CD8-positive, alpha-beta memory T cell (primary cell): Measurements from ENCODE around the gene TLE1. TPM values are rescaled to one million over a fixed set of nuclear protein-coding genes. Genes with fewer than 3 reads are reported as not detected.

Experiments
- CTCF ChIA-PET: fragments of 350-600 bp; sonication (Branson Sonifier 250); formaldehyde crosslinking; loops from one replicate; lab custom pipeline; 2021; ENCODE audit warnings: antibody characterized with exemption; lab: Charles Lee
- POLR2A ChIA-PET: fragments of 350-600 bp; sonication (Branson Sonifier 250); formaldehyde crosslinking; loops from one replicate; lab custom pipeline; 2021; ENCODE audit warnings: antibody characterized with exemption; lab: Charles Lee
- DNase-seq, 5 donors: peaks; one replicate each; pipeline versions ENCODE4 v3.0.0 to v3.0.0-alpha.2; 2020 to 2022; ENCODE audit warnings: mixed read lengths in 1 of 5
- H3K27ac ChIP-seq: one replicate; pipeline ENCODE4 v1.7.0; 2013; ENCODE audit warnings: low read depth, mild to moderate bottlenecking, low read length, moderate library complexity
- H3K27me3 ChIP-seq: 2 replicates; pipeline ENCODE4 v1.7.0; 2013; ENCODE audit warnings: low read length, mild to moderate bottlenecking; ENCODE audit not compliant: insufficient read depth, poor library complexity, severe bottlenecking
- H3K36me3 ChIP-seq: 2 replicates; pipeline ENCODE4 v1.7.0; 2013; ENCODE audit warnings: mild to moderate bottlenecking, low read length, moderate library complexity; ENCODE audit not compliant: insufficient read depth
- H3K4me1 ChIP-seq: 2 replicates; pipeline ENCODE4 v1.7.0; 2013; ENCODE audit warnings: mild to moderate bottlenecking, low read length, moderate library complexity; ENCODE audit not compliant: insufficient read depth
- H3K4me3 ChIP-seq: 2 replicates; pipeline ENCODE4 v1.7.0; 2013; ENCODE audit warnings: mild to moderate bottlenecking, low read length
- H3K9me3 ChIP-seq: 2 replicates; pipeline ENCODE4 v1.7.0; 2013; ENCODE audit warnings: mild to moderate bottlenecking, low read length
- H3K27ac Mint-ChIP-seq, 8 donors: one replicate each; pipeline ENCODE4 v1.8.0; 2020 to 2021; ENCODE audit warnings: mixed read lengths in 8 of 8, mild to moderate bottlenecking in 6 of 8, inconsistent platforms in 3 of 8, moderate library complexity in 3 of 8
- H3K27me3 Mint-ChIP-seq, 2 donors: one replicate each; pipeline ENCODE4 v1.8.0; 2020 to 2021; ENCODE audit warnings: mixed read lengths in 2 of 2, mild to moderate bottlenecking in 1 of 2, moderate library complexity in 1 of 2
- H3K36me3 Mint-ChIP-seq, 3 donors: one replicate each; pipeline ENCODE4 v1.8.0; 2020 to 2021; ENCODE audit warnings: mixed read lengths in 3 of 3, inconsistent platforms in 1 of 3, mild to moderate bottlenecking in 1 of 3
- H3K4me1 Mint-ChIP-seq, 3 donors: one replicate each; pipeline ENCODE4 v1.8.0; 2020 to 2021; ENCODE audit warnings: mixed read lengths in 3 of 3, inconsistent platforms in 1 of 3, mild to moderate bottlenecking in 1 of 3
- H3K4me3 Mint-ChIP-seq, 7 donors: one replicate each; pipeline ENCODE4 v1.8.0; 2020 to 2021; ENCODE audit warnings: mixed read lengths in 7 of 7, mild to moderate bottlenecking in 6 of 7, moderate library complexity in 4 of 7, inconsistent platforms in 2 of 7
- H3K9me3 Mint-ChIP-seq, 5 donors: one replicate each; pipeline ENCODE4 v1.8.0; 2020 to 2022; ENCODE audit warnings: mixed read lengths in 5 of 5, mild to moderate bottlenecking in 3 of 5, moderate library complexity in 2 of 5, inconsistent platforms in 1 of 5
- polyA plus RNA-seq: library from polyadenylated mRNA; unstranded; fragments of 300-500 nt; fragmentation: Illumina TruSeq; gene quantifications from one replicate; pipeline ENCODE4 v1.2.3, GENCODE V29; 2021
- total RNA-seq, 2 experiments: library from RNA; stranded (reverse); gene quantifications; one replicate each; pipeline ENCODE4 v1.2.3, GENCODE V29; 2021

TLE1 gene
- total and polyA plus RNA-seq, 3 experiments from 2014 or later = 0.13 to 25.1 (median 0.33) TPM

- Mint-ChIP-seq H3K4me3 (no peak overlapping the region), H3K27ac (no peak overlapping the region), H3K36me3 (no peaks in the 10 kb centered on the region), H3K9me3 (peaks cover 0 to 6% (median 4%) of the 10 kb centered on the region in 5 donors), H3K4me1 (no peaks in the 10 kb centered on the region), H3K27me3 (peaks cover 0 to 3% of the 10 kb centered on the region in 2 donors)
- Histone ChIP-seq H3K27ac (no peak overlapping the region), H3K4me1 (no peaks in the 10 kb centered on the region), H3K36me3 (no peaks in the 10 kb centered on the region), H3K9me3 (no peaks in the 10 kb centered on the region), H3K4me3 (no peak overlapping the region), H3K27me3 (no peaks in the 10 kb centered on the region)
- no peak for DNase-seq
- ChIA-PET POLR2A (no interaction called here), CTCF (no interaction called here)
These were observed 153.7 kb downstream of the TLE1 start for GRCh38 chr9:81535542-81536241.

- Mint-ChIP-seq H3K27me3 (peaks cover 0 to 3% of the 10 kb centered on the region in 2 donors), H3K27ac (no peak overlapping the region), H3K4me1 (no peaks in the 10 kb centered on the region), H3K9me3 (peaks cover 0 to 13% (median 5%) of the 10 kb centered on the region in 5 donors), H3K4me3 (no peak overlapping the region), H3K36me3 (no peaks in the 10 kb centered on the region)
- Histone ChIP-seq H3K4me1 (no peaks in the 10 kb centered on the region), H3K27ac (no peak overlapping the region), H3K27me3 (no peaks in the 10 kb centered on the region), H3K36me3 (no peaks in the 10 kb centered on the region), H3K9me3 (no peaks in the 10 kb centered on the region), H3K4me3 (no peak overlapping the region)
- CTCF ChIA-PET = no interaction called here
- POLR2A ChIA-PET = no interaction called here
- DNase-seq = no peak
These were observed 155.0 kb downstream of the TLE1 start for GRCh38 chr9:81534138-81534875.

Other genes with a start within 250 kb of the TLE1 start
- gene SPATA31D4, start 238.9 kb upstream of the TLE1 start, total RNA-seq = not detected
- gene SPATA31D4, start 238.9 kb upstream of the TLE1 start, polyA plus RNA-seq = not detected